HCT116 (cell line): ENCODE measurements around the gene BRCA2. TPM values are rescaled to one million over a fixed set of nuclear protein-coding genes. Genes with fewer than 3 reads are reported as not detected.

Experiments used
- ATAC-seq: fragments of 200-7000 bp; cut with Tn5 transposase; 2 replicates; pipeline ENCODE4 v1.9.1; 2020; ENCODE audit warnings: mild to moderate bottlenecking, moderate library complexity
- BruUV-seq: library from RNA; stranded (reverse); fragments of 400-500 nt; replicated peaks from 2 replicates; lab custom pipeline; 2021; lab: Mats Ljungman, UMichigan
- CTCF ChIA-PET: fragments of 300-600 bp; sonication (Branson Sonifier 250); formaldehyde crosslinking; loops from one replicate; lab custom pipeline; 2021; ENCODE audit warnings: antibody characterized with exemption; lab: Charles Lee
- POLR2A ChIA-PET: fragments of 300-600, 350-600 bp; sonication (Branson Sonifier 250); formaldehyde crosslinking; loops from one replicate; lab custom pipeline; 2021; ENCODE audit warnings: antibody characterized with exemption; lab: Charles Lee
- RAD21 ChIA-PET, 2 experiments: fragments of 300-600 bp; sonication (Branson Sonifier 250); formaldehyde crosslinking; loops; one replicate each; lab custom pipeline; 2023; ENCODE audit warnings: low total read pairs in 2 of 2; ENCODE audit not compliant: uncharacterized antibody in 2 of 2, unreplicated experiment in 2 of 2, low non-redundant PET in 1 of 2; lab: Charles Lee
- DNase-seq: peaks from one replicate; pipeline ENCODE4 v3.0.0-alpha.2; 2010; ENCODE audit warnings: low read depth, low spot score
- H2AFZ ChIP-seq: fragments of 200-600 bp; shearing (Covaris generic), sonication (generic); 2 replicates; pipeline ENCODE4 v1.6.1; 2017; ENCODE audit warnings: low read depth, mixed run types, mixed read lengths, antibody characterized with exemption, low read length; ENCODE audit not compliant: poor library complexity, severe bottlenecking
- H3K27ac ChIP-seq: 2 replicates; pipeline ENCODE4 v1.5.1; 2012; ENCODE audit warnings: low read depth, low read length
- H3K27me3 ChIP-seq: fragments of 200-600 bp; sonication (generic); 2 replicates; pipeline ENCODE4 v1.6.1; 2016; ENCODE audit warnings: mixed run types, low read length, mixed read lengths; ENCODE audit not compliant: insufficient read depth
- H3K36me3 ChIP-seq, 2 experiments: fragments of 200-500 bp in 1 of 2; fragments of 200-600 bp in 1 of 2; sonication (Bioruptor generic) in 1 of 2; sonication (generic) in 1 of 2; 2 replicates each; pipeline versions ENCODE4 v1.5.1 to v1.6.1; 2014 to 2016; ENCODE audit warnings: low read length in 2 of 2, inconsistent platforms in 1 of 2, mixed read lengths in 1 of 2, mixed run types in 1 of 2; ENCODE audit not compliant: insufficient read depth in 2 of 2, control insufficient read depth in 1 of 2
- H3K4me1 ChIP-seq, 2 experiments: fragments of 200-600 bp in 1 of 2; sonication (generic) in 1 of 2; 2 replicates each; pipeline versions ENCODE4 v1.5.1 to v1.6.1; 2012 to 2017; ENCODE audit warnings: low read length in 2 of 2, inconsistent platforms in 1 of 2, mild to moderate bottlenecking in 1 of 2, mixed read lengths in 1 of 2, mixed run types in 1 of 2, moderate library complexity in 1 of 2; ENCODE audit not compliant: insufficient read depth in 2 of 2, control insufficient read depth in 1 of 2
- H3K4me2 ChIP-seq: fragments of 200-600 bp; sonication (generic); 2 replicates; pipeline ENCODE4 v1.6.1; 2017; ENCODE audit warnings: mixed run types, low read length, mixed read lengths
- H3K4me3 ChIP-seq, 2 experiments: fragments of 200-600 bp in 1 of 2; sonication (generic) in 1 of 2; replicated peaks in 1 of 2; 2 replicates each; pipeline ENCODE4 v1.5.1; 2011 to 2016; ENCODE audit warnings: low read length in 2 of 2, control low read depth in 1 of 2, low read depth in 1 of 2, mild to moderate bottlenecking in 1 of 2, mixed read lengths in 1 of 2, mixed run types in 1 of 2
- H3K79me2 ChIP-seq: fragments of 200-600 bp; sonication (generic); 2 replicates; pipeline ENCODE4 v1.6.1; 2017; ENCODE audit warnings: mild to moderate bottlenecking, mixed run types, low read length, moderate library complexity, mixed read lengths; ENCODE audit not compliant: insufficient read depth
- H3K9ac ChIP-seq: fragments of 200-600 bp; sonication (generic); 2 replicates; pipeline ENCODE4 v1.6.1; 2016; ENCODE audit warnings: low read length, mixed read lengths
- H3K9me2 ChIP-seq: fragments of 200-600 bp; sonication (generic), shearing (Covaris generic); 2 replicates; pipeline ENCODE4 v1.6.1; 2017; ENCODE audit warnings: mixed run types, mild to moderate bottlenecking, moderate library complexity; ENCODE audit not compliant: insufficient read depth
- H3K9me3 ChIP-seq, 2 experiments: fragments of 200-500 bp in 1 of 2; fragments of 200-600 bp in 1 of 2; sonication (Bioruptor generic) in 1 of 2; sonication (generic) in 1 of 2; 2 replicates each; pipeline ENCODE4 v1.6.1; 2014 to 2017; ENCODE audit warnings: low read length in 2 of 2, mixed read lengths in 2 of 2, inconsistent platforms in 1 of 2, low read depth in 1 of 2, mild to moderate bottlenecking in 1 of 2, mixed run types in 1 of 2, moderate library complexity in 1 of 2; ENCODE audit not compliant: control insufficient read depth in 1 of 2, insufficient read depth in 1 of 2
- H4K20me1 ChIP-seq: fragments of 200-600 bp; sonication (generic), shearing (Covaris generic); 2 replicates; pipeline ENCODE4 v1.6.1; 2017; ENCODE audit warnings: mixed run types, mild to moderate bottlenecking, moderate library complexity; ENCODE audit not compliant: insufficient read depth
- EGR1 ChIP-seq: IDR thresholded peaks from 2 replicates; pipeline ENCODE4 v1.6.1; 2012; ENCODE audit warnings: low read depth
- ELF1 ChIP-seq: IDR thresholded peaks from 2 replicates; pipeline ENCODE4 v1.6.1; 2012; ENCODE audit warnings: low read depth, borderline replicate concordance
- EZH2 ChIP-seq: fragments of 200-600 bp; sonication (generic); IDR thresholded peaks from 2 replicates; pipeline ENCODE4 v1.6.1; 2017; ENCODE audit warnings: antibody characterized with exemption, mixed run types
- FOSL1 ChIP-seq: IDR thresholded peaks from 2 replicates; pipeline ENCODE4 v1.6.1; 2012; ENCODE audit warnings: low read depth
- JUND ChIP-seq: IDR thresholded peaks from 2 replicates; pipeline ENCODE4 v1.6.1; 2012
- POLR2A ChIP-seq: IDR thresholded peaks from 2 replicates; pipeline ENCODE4 v1.7.0; 2011; ENCODE audit warnings: borderline replicate concordance; ENCODE audit not compliant: insufficient read depth, insufficient read length; ENCODE audit errors: extremely low read depth
- RAD21 ChIP-seq: IDR thresholded peaks from 2 replicates; pipeline ENCODE4 v1.6.1; 2012; ENCODE audit warnings: low read depth, mild to moderate bottlenecking
- SIN3A ChIP-seq: IDR thresholded peaks from 2 replicates; pipeline ENCODE4 v1.6.1; 2012; ENCODE audit warnings: low read depth
- SP1 ChIP-seq: IDR thresholded peaks from 2 replicates; pipeline ENCODE4 v1.6.1; 2012; ENCODE audit warnings: low read depth
- SRF ChIP-seq: IDR thresholded peaks from 2 replicates; pipeline ENCODE4 v1.6.1; 2012; ENCODE audit warnings: low read depth
- TCF7L2 ChIP-seq: IDR thresholded peaks from 2 replicates; pipeline ENCODE4 v1.7.0; 2011; ENCODE audit warnings: borderline replicate concordance, inconsistent platforms; ENCODE audit not compliant: insufficient read depth, insufficient read length; ENCODE audit errors: extremely low read depth
- intact Hi-C: fragments of 100-400 bp; cut with micrococcal nuclease; formaldehyde crosslinking; loops from 2 replicates; pipeline ENCODE4 v1.10.0; 2022
- total RNA-seq: library from RNA; stranded (reverse); gene quantifications from one replicate; pipeline ENCODE4 v1.2.1, GENCODE V29; 2021; ENCODE audit not compliant: unreplicated experiment
- TF ChIP-seq, protein P1 (sequence below): IDR thresholded peaks from 2 replicates; pipeline ENCODE4 v1.6.1; 2012
- TF ChIP-seq, protein P2 (sequence below): IDR thresholded peaks from 2 replicates; pipeline ENCODE4 v1.6.1; 2012; ENCODE audit warnings: low read depth
- TF ChIP-seq, protein P3 (sequence below): IDR thresholded peaks from 2 replicates; pipeline ENCODE4 v1.6.1; 2011; ENCODE audit warnings: mild to moderate bottlenecking, low read length, moderate library complexity; ENCODE audit not compliant: insufficient replicate concordance; ENCODE audit errors: extremely low read depth

BRCA2 gene
- total RNA-seq, 1 experiment from 2014 or later: 14.2 TPM

DNA sequence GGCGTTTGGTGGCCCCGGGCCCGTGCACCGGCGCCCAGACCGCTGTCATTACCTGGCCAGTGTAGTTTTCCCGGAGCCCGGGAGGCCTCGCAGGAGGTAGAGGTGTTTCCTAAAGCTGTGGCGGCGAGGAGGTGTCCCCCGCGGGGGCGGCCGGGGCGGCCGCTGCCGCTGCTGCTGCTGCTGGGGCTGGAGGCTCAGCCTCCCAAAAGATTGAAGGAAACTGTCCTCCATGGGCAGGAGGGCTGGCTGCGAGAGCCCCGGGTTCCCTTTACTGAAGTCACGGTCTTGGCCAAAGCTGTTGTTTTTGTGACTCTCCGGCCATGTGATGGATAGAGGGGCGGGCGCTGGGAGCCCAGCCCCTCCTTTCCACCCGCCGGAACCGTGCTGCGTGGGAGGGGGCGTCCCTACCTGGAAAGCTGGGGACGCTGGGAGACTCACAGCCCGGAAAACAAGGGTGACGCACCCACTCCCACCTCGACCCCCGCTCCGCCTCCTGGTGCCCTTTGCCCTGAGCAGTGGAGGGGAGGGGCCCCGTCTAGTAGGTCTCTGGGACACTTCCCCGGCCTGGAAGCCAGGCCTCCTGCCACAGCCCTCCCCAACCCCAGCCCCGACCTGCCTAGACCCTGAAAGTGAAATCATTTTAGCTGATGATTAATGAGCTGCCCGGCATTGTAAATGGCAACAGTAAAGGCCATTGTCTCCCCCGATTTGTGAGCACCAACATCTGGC lies 112.7 kb downstream of the BRCA2 start, which contains the start of gene N4BP2L1:
N4BP2L1 (minus strand) TSS at position 279 of the 729 bp plus-strand sequence; CDS start at position 231, 48 bp downstream.
- ChIA-PET POLR2A (no interaction called here), RAD21 (no interaction called here), CTCF (no interaction called here)
- 0 out of 4 replicates have a peak, but pooled peaks cover 0 to 2% of the 10 kb centered on the region in 2 experiments for H3K36me3 ChIP-seq
- TF ChIP-seq POLR2A (no peak), SIN3A (no peak), RAD21 (no peak), EZH2 (no peak), SRF (no peak), ELF1 (no peak), TCF7L2 (no peak), EGR1 (no peak), JUND (no peak), FOSL1 (no peak), SP1 (no peak)
- TF ChIP-seq, protein P1, sequence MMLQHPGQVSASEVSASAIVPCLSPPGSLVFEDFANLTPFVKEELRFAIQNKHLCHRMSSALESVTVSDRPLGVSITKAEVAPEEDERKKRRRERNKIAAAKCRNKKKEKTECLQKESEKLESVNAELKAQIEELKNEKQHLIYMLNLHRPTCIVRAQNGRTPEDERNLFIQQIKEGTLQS: no peak
- TF ChIP-seq, protein P2, sequence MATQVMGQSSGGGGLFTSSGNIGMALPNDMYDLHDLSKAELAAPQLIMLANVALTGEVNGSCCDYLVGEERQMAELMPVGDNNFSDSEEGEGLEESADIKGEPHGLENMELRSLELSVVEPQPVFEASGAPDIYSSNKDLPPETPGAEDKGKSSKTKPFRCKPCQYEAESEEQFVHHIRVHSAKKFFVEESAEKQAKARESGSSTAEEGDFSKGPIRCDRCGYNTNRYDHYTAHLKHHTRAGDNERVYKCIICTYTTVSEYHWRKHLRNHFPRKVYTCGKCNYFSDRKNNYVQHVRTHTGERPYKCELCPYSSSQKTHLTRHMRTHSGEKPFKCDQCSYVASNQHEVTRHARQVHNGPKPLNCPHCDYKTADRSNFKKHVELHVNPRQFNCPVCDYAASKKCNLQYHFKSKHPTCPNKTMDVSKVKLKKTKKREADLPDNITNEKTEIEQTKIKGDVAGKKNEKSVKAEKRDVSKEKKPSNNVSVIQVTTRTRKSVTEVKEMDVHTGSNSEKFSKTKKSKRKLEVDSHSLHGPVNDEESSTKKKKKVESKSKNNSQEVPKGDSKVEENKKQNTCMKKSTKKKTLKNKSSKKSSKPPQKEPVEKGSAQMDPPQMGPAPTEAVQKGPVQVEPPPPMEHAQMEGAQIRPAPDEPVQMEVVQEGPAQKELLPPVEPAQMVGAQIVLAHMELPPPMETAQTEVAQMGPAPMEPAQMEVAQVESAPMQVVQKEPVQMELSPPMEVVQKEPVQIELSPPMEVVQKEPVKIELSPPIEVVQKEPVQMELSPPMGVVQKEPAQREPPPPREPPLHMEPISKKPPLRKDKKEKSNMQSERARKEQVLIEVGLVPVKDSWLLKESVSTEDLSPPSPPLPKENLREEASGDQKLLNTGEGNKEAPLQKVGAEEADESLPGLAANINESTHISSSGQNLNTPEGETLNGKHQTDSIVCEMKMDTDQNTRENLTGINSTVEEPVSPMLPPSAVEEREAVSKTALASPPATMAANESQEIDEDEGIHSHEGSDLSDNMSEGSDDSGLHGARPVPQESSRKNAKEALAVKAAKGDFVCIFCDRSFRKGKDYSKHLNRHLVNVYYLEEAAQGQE: no peak
- TF ChIP-seq, protein P3, sequence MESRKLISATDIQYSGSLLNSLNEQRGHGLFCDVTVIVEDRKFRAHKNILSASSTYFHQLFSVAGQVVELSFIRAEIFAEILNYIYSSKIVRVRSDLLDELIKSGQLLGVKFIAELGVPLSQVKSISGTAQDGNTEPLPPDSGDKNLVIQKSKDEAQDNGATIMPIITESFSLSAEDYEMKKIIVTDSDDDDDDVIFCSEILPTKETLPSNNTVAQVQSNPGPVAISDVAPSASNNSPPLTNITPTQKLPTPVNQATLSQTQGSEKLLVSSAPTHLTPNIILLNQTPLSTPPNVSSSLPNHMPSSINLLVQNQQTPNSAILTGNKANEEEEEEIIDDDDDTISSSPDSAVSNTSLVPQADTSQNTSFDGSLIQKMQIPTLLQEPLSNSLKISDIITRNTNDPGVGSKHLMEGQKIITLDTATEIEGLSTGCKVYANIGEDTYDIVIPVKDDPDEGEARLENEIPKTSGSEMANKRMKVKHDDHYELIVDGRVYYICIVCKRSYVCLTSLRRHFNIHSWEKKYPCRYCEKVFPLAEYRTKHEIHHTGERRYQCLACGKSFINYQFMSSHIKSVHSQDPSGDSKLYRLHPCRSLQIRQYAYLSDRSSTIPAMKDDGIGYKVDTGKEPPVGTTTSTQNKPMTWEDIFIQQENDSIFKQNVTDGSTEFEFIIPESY: no peak
- DNase-seq (no peak), ATAC-seq (no peak)
- intact Hi-C loops: no loop called here
- no peaks in the 10 kb centered on the region for H4K20me1 ChIP-seq
- H3K27ac ChIP-seq: no peak within 1 kb of the TSS
- no peak within 1 kb of the TSS for H3K4me3 ChIP-seq
- H3K79me2 ChIP-seq: no peaks in the 10 kb centered on the region
- no peak within 1 kb of the TSS for H3K9ac ChIP-seq
- BruUV-seq: no TSS peak
- H2AFZ ChIP-seq: no peak within 1 kb of the TSS
- no peaks in the 10 kb centered on the region for H3K4me1 ChIP-seq
- H3K27me3 ChIP-seq: no peaks in the 10 kb centered on the region
- no peaks in the 10 kb centered on the region for H3K9me2 ChIP-seq
- H3K9me3 ChIP-seq: no peaks in the 10 kb centered on the region
- H3K4me2 ChIP-seq: no peak within 1 kb of the TSS
